SKM-1 (cell line): Measurements from ENCODE around the gene USP36.
A peak's percentile ranks its signal among the peaks of the same experiment; 100 is the strongest.
"Not testable (repeated sequence)": the region's sequence is repeated elsewhere in the genome, so short reads cannot be mapped to it uniquely, and the experiment has no call there.

ENCODE experiments used
- DNase-seq: peaks from one replicate; lab custom pipeline; 2025; ENCODE audit not compliant: unreplicated experiment; lab: John Stamatoyannopoulos, UW

Gene USP36

DNA sequence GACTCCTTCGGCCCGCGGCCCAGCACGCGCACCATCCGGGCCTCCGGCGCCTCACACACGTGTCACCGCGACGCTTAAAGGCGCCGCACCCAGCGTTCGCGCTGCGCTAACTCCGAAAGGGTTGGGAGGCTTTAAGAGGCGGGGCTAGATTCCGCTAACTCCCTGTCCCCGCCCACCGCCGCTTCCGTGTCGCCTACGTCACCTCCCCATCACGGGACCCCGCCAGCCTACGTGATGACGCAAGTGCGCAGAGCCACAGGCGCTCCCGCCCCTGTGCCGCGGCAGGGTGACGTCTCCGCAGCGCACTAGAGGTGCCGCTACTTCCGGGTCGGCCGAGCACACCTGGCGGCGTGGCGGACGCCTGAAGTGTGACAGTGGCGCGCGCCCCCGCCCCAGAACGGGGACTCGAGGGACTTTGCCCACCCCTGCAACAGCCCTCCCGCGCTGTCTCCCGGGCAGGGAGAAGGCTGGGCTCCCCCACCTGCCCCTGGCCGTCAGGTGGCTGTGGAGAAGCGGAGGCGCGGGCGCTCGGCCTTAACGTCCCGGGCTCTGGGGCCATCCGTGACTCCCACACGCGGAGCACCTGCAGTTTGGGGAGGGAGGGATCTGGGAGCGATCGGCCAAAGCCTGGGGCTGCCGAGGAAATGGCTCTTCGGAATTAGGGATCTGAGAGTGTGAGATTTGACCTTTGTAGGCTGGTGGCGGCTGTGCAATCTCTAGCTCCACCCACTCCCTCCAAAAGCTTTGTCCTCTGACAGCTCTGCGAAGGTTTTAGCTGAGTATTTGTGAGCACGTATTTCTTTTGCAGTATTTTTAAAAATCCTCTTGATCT is at the start of gene USP36:
USP36 (minus strand) TSS at position 35 of the 832 bp plus-strand sequence. CDS start 4,451 bp downstream, outside the sequence.
- DNase-seq, result peak; percentile 93

DNA sequence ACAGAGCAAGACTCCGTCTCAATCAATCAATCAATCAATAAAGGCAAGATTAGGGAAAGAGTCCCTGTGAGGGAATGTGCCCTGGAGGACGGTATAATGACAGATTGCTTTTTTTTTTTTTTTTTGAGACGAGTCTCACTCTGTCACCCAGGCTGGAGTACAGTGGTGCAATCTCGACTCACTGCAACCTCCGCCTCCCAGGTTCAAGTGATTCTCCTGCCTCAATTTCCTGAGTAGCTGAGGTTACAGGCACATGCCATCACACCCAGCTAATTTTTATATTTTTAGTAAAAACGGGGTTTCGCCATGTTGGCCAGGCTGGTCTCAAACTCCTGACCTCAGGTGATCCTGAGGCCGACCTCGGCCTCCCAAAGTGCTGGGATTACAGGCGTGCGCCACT is 49.5 kb upstream of the USP36 start:
- not testable (repeated sequence) for DNase-seq

DNA sequence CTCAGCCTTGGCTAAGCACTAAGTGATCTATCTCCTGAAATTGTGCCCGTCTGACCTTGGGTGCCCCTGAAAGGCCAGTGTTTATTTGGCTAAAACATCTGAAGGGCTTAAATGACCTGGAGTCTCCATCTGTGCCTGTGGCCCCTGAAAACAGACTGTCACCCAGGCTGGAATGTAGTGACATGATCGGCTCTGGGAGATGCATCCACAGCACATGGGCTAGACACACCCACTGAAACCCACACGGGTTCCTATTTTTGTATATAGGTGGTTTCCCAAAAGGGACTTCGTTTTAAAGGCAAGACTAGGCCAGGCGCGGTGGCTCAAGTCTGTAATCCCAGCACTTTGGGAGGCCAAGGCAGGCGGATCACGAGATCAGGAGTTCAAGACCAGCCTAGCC is 48.9 kb upstream of the USP36 start:
- DNase-seq, result no peak

DNA sequence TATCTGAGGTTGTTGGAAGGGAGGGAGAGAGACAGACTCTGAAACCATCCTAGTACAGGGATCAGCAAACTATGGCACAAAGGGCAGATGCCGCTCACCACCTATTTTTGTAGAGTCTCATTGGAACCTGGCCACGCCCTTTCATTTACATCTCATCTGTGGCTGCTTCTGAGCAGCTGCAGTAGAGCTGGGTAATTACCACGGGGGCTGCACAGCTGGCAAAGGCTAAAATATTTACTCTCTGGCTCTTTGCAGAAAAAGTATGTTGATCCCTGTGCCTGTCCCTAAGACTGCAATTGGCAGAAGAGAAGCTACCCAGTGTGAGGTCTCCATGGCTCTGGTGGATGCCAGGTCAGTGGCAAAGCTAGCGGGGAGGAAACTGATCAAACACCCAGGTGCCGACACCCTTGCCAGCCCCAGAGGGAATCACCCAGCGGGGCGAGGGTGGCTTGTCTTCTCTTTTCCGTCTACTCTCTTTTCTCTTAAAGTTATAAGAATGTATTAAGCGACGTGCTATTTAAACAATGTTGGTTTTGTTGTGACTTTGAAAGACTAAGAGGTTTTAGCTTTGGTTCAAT is 48.4 kb upstream of the USP36 start:
- no peak for DNase-seq

DNA sequence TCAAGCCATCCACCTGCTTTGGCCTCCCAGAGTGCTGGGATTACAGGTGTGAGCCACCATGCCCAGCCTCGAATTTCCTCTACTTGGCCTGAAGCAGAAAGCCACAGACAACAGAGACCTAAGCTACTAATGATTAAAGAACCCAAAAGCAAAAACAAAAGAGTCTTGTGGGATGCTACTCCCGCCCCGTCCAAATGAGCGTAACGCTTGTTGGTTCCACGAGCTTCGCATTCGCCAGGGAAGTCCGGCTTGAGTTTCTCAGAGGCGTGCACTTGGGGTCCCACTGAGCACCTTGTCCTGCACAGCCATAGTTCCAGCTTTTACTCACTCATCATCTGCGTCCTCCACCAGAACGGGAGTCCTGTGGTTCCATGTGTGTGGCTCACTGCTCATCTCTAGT is 46.3 kb upstream of the USP36 start:
- no peak for DNase-seq

DNA sequence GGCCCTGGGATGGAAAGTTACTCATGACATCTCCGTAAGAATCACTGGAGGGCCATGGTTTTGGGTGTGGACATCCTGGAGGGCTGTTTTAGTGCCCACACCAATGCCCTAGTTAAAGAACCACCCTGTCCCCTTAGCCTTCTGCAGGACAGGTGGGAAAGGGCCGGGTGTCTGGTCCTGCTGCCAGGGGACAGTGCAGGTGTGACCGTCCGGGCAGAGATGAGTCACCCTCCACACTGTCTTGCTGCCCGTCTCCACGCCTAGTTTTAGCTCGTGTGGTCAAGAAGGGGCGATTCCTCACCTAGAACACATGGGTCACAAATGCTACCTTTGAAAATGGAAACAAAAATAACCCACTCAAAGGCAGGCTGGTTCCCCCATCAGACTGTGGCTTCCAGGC is 45.3 kb upstream of the USP36 start:
- no peak for DNase-seq

DNA sequence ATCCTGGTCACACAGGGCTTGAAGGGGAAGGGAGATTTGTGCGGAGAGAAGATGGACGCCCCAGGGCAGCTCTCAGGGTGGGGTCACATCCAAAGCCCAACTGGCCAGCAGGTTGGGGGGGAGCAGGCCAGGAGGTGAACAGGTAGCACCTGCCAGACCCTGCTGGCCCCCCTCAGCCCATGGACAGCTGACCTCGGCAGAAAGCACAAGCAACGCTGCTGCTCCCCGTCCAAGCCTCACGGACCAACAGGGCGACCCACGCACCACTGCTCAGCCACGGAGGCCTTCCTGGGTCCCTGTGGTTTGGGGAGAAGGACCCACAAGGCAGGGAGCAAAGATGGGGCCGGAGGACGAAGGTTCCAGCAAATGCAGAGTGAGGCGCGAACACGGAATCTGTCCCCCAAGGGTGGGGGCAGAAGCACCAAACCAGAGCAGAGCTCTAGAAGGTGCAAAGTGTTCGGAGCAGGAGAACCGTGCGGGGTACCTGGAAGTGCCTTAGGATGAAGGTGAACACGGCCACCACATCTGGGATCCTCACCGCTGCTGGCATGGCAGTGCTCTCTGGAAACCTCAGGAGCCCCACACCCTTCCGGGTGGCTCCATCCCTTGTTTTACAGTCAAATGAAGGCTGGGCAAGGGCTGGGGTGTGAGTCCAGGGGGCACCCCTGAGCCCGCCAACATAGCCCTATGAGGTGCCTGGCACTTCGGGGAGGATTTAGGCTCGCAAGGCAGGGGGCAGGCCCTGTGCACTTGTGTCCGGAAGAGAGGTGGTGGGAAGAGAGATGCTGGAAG is 44.5 kb upstream of the USP36 start:
- DNase-seq, result no peak

DNA sequence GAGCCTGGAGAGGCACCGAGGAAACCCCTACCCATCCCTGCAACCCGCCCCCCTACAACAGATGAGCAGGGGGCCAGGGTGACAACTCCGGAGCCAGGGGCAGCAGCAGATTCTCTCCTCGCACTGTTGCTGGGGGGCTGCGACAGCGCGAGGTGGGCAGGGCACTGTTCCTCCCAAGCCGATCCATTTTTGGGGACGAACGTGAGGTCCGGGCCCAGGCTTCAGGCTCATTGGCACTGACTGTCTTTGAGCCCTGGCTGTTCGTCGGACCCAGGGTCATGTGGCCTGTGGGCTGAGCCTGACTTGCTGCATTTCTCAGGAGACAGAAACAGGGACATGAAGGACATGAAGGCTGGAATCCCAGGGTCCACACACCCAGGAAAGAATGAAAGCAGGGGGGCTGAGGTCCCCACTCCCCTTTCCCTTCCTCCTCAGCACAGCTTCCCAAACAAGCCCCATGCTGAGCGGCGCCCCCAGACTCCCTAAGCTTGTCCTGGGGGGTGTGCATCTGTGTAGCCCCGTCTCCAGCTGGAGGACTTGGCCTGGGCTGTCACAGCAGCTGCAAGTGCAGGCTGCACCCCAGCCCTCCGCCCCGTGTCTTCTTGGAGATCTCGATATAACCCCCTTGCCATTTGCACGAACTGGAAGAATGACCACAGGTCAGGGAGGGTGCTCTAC is 43.7 kb upstream of the USP36 start:
- no peak for DNase-seq

DNA sequence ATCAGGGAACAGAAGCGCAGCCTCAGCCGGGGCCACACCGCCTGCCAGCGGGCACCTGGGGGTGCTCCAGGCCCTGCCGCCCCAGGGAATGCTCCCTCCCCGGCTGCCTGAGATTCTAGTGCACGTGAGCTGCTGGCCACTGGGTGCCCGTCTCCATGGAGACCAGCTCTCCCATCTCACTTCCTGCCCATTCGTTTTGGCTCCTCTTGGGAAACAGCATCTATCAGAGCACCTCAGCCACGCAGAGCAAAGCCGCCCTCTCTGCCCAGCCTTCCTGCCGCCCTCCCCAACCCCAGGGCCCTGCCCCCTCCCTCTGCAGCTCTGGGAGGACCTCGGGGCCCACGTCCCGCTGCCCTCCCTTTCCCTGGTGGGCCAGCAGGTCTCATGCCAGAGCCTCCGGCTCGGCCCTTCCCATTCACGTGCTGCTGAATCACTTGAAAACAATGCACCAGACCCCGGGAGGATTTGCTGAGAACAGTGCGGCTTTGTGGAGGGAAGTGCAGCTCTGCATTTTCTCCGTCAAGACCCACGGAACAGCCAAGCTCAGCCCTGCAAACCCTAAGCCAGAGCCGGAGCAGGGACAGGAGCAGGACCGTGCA is 43.0 kb upstream of the USP36 start:
- DNase-seq, result no peak

DNA sequence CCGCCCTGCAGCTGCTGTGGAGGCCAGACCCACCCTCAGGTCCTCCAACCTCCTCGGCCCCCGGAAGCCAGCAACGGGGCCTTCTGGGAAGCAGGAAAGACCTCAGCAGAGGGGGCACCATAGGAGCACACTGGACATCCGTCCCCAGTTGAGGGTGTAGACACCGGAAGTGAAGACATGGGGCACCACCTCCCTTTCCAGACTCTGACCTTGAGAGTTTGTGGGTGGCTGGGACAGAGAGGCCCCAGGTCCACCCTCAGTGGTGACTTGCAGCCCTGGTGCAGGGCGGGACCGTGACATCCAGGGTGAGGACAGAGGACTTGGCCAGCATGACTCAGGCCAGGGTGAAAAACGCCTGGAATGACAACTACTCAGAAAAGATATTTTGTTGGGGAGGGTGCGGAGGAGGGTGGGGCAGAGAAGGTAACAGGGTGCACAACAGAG is 42.5 kb upstream of the USP36 start:
- no peak for DNase-seq

DNA sequence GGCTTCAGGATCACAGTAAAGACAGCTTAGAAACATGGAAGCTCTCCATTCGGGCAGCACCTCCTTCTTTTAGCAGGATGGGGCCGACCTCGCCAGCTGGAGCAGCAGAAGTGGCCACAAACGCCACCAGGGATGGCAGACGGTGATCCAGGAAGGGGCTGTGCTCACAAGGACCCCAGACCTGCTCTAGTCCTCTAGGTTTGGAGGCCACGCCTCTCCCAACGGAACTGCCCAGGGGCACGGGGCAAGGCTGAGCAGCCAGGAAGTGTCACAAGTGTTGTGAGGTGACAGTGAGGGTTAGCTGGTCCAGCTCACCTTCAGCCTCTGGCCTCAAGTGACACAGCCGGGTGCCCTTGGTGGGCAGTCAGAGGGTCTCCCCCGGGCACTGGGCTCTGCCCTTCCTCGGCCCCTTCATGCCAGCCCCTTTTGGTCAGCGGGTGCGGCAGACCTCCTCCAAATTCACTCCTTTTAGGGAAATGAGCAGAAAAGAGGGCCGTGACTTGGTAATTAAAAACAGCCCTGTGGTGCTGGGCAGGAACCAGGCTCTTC is 42.0 kb upstream of the USP36 start:
- DNase-seq, result no peak

DNA sequence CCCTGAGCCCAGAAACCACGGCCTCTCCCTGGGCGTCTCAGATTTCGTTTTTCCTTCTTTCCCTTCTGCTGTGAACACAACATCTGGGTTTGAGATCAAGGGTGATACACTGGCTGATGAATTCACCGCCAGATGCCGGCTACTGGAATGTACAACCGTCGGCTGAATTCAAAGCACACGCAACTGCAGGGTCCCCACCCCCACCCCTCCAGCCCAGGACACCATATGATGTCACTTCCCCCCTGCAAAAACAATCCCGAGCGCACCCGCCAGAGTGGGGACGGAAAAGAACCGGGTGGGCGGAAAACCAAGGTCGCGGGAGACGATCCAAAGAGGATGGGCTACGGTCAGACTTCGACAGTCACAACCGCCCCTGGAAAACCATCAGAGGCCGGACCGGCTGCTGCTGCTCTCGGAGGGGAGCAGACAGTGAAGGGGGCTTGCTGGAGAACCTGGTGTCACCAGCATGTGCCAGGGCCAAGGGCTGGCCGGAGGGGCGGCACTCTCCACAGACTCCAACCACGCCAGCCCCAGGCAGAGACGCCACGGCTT is 39.1 kb upstream of the USP36 start:
- DNase-seq, result no peak

DNA sequence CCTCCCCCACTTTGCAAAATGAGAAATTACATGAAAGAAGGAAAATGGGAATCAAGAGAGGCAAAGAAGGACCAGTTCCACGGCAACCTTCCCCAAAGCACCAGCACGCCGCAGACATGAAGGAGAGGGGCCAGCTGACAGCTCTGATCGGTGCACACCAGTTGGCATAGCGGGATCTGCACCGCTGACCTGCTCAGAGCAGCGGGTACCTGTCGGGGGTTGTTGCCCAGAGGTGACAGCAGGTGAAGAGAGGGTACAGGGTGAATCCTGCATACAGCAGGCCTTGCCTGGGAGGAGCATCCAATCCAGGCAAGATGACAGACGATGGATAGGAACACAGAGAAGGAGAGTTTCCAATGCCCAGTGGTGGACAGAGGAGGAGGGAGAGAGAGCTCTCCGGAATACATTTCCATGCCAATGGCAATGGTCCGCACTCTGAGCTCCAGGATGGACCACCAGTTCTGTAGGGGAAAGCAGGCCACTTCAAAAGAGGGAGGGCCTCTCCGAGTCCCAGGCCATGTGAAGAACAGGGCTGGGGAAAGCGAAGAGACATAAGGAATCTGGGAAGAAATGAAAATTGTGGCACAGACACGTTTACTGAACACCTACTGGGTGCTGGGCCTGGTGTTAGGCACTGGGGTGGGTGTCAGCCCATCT is 38.4 kb upstream of the USP36 start:
- no peak for DNase-seq

DNA sequence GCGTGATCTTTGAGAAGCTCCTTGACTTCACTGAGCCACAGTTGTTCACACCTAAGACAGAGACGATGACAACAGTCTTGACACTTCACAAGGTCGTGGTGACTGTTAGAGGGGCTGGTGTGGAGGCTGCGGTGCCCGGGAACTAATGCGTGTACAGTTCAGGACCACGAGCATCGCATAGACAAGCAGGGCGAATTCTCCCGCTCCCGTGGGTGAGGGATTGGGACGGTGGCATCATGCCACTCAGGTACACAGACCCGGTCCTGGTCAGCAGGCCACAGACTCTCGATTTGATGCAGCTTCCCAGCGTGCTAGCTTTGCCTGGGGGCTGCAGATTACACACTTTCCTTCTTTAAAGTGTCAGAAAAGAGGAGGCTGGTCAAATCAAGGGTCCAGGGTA is 37.6 kb upstream of the USP36 start:
- no peak for DNase-seq

DNA sequence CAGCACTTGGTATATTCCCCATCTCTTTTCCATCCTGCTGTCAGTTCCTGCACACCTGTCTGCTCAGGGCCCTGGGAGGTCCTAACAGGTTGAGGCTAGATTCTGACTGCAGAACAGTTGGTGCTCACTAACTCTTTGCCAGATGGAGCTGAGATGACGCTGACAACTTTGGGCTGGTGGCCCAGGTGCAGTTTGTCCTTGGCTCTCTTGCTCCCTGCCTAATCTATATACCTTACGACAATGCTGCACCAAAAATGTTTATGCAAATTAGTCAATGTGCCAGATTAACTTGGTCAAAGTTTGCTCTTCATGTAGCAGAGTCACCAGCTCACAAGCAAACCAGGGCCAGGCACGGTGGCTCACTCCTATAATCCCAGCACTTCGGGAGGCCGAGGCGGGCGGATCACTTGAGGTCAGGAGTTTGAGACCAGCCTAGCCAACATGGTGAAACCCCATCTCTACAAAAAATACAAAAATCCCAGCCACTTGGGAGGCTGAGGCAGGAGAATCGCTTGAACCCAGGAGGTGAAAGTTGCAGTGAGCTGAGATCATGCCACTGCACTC is 36.4 kb upstream of the USP36 start:
- DNase-seq, result not testable (repeated sequence)

DNA sequence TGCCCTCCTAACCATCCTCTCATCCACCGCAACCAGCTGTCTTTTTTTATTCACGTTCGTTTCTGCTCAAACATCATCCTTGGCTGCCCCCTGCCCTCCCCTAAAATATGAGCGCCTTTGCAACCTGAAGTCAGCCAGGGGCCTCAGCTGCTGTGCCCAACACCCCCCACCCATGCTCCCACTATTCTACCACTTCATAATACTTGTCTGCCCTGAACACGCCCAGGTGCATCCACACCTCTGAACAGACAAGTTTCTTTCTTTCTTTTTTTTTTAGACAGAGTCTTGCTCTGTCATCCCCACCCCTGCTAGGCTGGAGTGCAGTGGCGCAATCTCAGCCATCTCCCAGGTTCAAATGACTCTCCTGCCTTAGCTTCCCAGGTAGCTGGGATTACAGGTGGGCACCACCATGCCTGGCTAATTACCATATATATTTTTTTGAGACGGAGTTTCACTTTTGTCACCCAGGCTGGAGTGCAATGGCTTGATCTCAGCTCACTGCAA is 35.5 kb upstream of the USP36 start:
- DNase-seq, result no peak

DNA sequence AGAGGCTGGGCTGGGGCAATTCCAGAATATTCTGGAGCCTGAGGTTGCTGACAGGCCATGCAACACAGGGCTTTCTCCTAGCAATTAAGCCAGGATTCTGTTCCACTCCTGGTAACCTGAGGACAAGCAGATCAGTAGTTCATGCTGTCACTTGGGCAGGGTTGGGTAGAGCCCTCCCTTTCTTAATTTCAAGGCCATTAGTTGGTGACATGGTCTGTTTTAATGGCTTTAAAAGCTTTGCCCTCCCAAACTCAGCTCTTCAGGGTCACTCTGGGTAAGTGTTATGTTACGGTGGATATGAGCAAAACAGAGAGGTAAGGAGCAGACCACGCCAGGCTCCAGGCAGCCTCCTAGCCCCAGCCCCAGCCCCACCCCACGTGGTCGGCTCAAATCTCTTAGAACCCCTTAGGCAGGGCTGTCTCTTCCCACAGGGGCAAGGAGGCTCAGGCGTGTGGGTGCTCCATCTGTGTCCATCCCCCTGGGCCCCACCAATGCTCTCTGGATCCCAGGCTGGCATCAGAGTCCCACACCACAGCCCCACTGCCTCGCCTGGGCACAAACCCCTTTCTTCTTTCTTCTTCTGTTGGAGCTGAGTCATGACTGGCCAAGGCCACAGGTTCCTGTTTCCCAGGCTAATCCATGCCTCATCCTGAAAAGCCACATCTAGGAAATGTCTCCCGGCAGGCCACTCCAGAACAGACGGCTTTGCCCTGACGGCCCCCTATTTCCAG is 34.9 kb upstream of the USP36 start:
- no peak for DNase-seq

DNA sequence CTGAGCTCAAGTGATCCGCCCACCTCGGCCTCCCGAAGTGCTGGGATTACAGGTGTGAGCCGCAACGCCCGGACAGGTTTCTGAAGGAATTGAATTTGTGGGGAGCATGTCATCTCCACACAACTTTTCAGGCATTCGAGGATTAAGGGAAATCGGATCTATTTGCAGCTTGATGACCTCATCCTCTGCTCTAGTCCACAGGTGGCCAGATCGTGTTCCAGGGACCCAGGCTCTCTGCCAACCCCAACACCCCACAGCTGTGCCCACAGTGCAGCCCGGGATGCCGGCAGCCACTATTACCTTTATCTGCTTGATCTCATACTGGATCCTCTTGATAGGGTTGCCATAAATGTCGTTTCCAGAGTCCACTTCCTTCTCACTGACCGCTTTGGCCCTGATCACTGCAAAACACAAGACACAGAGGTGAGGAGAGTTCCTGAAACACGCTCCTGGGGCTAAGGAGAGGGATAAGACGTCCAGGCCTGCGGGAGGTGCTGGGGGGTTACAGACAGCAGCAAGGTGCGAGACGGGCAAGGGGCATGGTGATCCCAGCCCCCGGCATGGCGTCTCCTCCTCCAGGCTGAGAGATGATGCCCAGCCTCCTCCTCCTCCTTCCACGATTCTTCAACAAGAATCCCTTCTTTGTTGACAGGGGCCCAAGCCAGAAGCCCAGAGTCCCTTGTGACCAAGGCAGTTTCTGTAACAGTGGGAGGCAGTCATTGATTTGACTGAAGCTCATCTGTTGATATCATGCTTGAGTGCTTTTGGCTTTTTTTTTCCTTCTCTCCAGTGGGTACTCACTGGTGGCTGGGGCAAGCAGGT is 33.1 kb upstream of the USP36 start:
- no peak for DNase-seq
